Activated T-helper 2 cell treated with anti-CD3 and anti-CD28 coated beads, Interferon-gamma antibody, Interleukin-2, Interleukin-4, amounts not matched to agents 10 μg/mL and 5 μg/mL and 100 μg/mL, durations not matched to agents 14 hours and 24 hours and 36 hours (primary cell): Measurements from ENCODE around the gene RECQL5. TPM values are rescaled to one million over a fixed set of nuclear protein-coding genes. Genes with fewer than 3 reads are reported as not detected.
"Not testable (repeated sequence)": the region's sequence is repeated elsewhere in the genome, so short reads cannot be mapped to it uniquely, and the experiment has no call there.

Experiments used
- DNase-seq: peaks from one replicate; pipeline ENCODE4 v3.0.0; 2021; ENCODE audit warnings: low spot score
- H3K27ac Mint-ChIP-seq: one replicate; pipeline ENCODE4 v1.8.0; 2021; ENCODE audit warnings: mixed read lengths
- H3K27me3 Mint-ChIP-seq: one replicate; pipeline ENCODE4 v1.8.0; 2021; ENCODE audit warnings: low read depth, mixed read lengths
- H3K36me3 Mint-ChIP-seq: one replicate; pipeline ENCODE4 v1.8.0; 2021; ENCODE audit warnings: low read depth, mixed read lengths
- H3K4me1 Mint-ChIP-seq: one replicate; pipeline ENCODE4 v1.8.0; 2021; ENCODE audit warnings: low read depth, mixed read lengths
- H3K4me3 Mint-ChIP-seq: one replicate; pipeline ENCODE4 v1.8.0; 2021; ENCODE audit warnings: low read depth, mild to moderate bottlenecking, moderate library complexity, mixed read lengths
- H3K9me3 Mint-ChIP-seq: one replicate; pipeline ENCODE4 v1.8.0; 2021; ENCODE audit warnings: mixed read lengths
- intact Hi-C: fragments of 100-400 bp; cut with micrococcal nuclease; formaldehyde crosslinking; loops from one replicate; pipeline ENCODE4 v1.15.1; 2023
- total RNA-seq: library from RNA; stranded (reverse); gene quantifications from 2 replicates; pipeline ENCODE4 v1.2.3, GENCODE V29; 2022

RECQL5 gene
- total RNA-seq, 1 donor from 2014 or later, result 33.3 TPM

DNA sequence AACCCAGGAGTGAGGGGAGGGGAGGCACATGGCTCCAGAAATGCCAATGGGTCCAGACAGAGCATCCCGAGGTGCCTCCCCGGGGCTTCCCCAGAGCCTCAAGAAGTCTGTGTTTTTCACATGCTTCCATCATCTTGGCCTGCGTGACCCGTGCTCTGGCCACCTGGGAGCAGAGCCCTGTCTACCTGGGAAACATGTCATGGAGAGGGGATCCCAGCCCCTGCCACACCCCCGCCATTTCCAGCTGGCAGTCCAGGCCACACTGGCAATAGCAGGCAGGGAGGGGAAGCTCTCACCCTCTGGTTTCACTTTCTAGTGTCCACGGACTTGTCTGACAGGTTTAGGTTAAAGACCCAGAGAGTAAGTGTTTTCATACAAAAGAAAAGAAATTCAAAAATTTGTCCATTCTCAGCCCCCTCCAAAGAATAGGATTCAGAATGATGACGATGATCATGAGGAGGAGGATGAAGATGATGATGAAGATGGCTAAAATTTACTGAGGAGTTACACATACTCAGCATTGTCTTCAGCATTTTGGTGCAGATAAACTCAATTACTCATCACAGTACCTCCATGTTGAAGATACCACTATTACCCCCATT, 24.7 kb downstream of the RECQL5 start:
- no peaks in the 10 kb centered on the region for H3K27me3 Mint-ChIP-seq
- H3K9me3 Mint-ChIP-seq, result no peaks in the 10 kb centered on the region
- H3K36me3 Mint-ChIP-seq, result no peaks in the 10 kb centered on the region
- H3K4me1 Mint-ChIP-seq, result peaks cover 7% of the 10 kb centered on the region
- intact Hi-C loops, result no loop called here
- H3K4me3 Mint-ChIP-seq, result no peak overlapping the region
- DNase-seq, result no peak
- no peak overlapping the region for H3K27ac Mint-ChIP-seq

DNA sequence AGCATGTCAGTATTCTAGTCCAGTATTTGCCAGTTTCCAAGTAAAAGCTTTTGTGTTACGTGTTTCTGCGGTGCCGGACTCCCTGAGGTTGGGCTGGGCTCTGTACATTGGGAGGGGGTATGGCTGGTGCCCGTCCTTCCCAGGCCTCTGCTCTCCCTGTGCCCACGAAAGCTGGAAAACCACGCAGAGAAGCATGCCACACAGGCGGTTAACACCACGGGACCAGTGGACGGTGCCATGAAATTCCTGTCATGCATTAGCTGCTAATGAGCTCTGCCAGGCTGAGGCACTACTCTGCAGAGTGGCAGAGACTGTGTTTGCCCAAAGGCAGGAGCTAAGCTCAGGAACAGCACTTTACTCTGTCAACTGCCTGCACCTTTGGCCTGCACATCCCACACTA, 25.6 kb downstream of the RECQL5 start:
- Mint-ChIP-seq H3K4me3 (no peak overlapping the region), H3K4me1 (peaks cover 7% of the 10 kb centered on the region), H3K27ac (no peak overlapping the region), H3K27me3 (no peaks in the 10 kb centered on the region), H3K9me3 (no peaks in the 10 kb centered on the region), H3K36me3 (no peaks in the 10 kb centered on the region)
- no peak for DNase-seq
- intact Hi-C loops, result no loop called here

DNA sequence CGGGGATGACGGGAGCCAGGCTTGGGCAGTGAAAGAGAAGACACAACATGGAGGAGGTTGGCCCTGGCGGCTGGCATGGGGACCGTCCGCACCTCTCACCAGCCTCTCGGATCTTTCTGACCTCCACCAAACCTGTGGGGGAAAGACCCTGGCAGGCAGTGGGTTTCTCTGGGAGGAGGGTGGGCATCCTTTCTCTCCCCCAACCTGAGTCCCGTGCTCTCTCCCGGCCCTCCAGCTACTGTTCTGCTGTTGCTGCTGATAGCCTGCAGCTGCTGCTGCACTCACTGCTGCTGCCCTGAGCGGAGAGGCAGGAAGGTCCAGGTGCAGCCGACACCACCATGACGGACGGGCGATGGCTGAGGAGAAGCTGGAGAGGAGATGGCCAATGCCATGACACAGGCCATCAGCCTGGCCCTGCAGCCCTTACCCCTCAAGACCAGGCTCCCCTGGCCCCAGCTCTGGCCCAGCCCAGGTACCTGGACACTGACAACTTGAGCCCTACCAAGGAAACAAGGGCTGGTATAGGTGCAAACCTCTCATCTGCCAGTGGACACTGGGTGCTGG, 26.3 kb downstream of the RECQL5 start:
- Mint-ChIP-seq H3K36me3 (no peaks in the 10 kb centered on the region), H3K27me3 (no peaks in the 10 kb centered on the region), H3K4me3 (no peak overlapping the region), H3K9me3 (no peaks in the 10 kb centered on the region), H3K4me1 (peaks cover under 1% of the 10 kb centered on the region), H3K27ac (no peak overlapping the region)
- DNase-seq, result no peak
- intact Hi-C loops, result no loop called here

DNA sequence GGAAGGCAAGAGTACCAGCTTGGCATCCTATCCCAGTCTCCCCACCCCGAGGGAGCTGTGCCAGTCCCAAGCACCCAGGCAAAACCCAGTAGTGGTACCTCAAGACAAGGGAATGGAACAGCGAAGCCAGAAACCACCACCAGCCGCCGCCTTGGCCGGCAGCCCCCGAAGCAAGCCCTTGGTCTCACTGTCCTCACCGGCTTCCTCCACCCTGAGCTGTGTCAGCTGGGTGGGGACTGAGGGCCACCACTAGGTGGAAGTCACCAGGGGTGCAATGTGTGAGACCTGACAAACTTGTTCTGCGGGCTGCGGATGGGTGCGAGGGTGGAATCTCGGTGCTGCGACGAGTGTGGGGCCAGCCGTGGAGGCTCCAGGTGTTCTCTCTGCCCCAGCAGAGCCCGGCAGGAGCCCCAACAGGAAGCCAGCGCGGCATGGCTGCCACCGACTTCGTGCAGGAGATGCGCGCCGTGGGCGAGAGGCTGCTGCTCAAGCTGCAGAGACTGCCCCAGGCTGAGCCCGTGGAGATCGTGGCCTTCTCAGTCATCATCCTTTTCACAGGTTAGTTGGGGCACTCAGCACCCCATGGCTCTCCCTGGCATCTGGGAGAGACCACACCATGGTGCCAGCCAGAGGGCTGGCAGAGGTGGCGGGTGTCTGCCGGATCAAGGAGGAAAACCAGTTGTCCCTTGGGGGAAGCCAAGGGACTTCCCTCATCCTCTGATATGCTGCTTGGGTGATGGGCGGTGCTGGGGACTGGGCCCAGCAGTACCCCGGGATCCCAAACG, 27.0 kb downstream of the RECQL5 start:
- H3K27ac Mint-ChIP-seq, result no peak overlapping the region
- DNase-seq, result no peak
- no peaks in the 10 kb centered on the region for H3K36me3 Mint-ChIP-seq
- no peaks in the 10 kb centered on the region for H3K27me3 Mint-ChIP-seq
- H3K4me3 Mint-ChIP-seq, result no peak overlapping the region
- intact Hi-C loops, result no loop called here
- H3K9me3 Mint-ChIP-seq, result no peaks in the 10 kb centered on the region
- H3K4me1 Mint-ChIP-seq, result no peaks in the 10 kb centered on the region

DNA sequence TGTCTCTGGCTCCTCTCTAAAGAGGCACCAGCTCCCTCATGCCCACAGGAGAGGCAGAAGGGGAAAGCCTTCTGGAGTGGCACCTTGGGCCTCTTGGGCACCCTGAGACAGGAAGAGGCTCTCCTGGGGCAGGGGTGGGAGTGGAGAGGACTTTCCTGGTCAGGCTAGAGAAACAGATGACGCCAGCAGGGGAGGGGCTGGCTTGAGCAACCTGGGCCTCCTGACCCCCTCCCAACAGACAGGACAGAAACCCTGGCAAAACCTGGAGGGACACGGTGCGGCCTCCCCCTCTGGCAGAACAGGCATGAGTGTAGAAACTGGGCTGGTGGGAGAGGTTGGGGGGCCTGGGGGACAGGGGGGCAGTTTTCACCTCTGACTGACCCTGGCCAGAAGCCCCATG, 27.6 kb downstream of the RECQL5 start:
- DNase-seq, result no peak
- H3K36me3 Mint-ChIP-seq, result no peaks in the 10 kb centered on the region
- no peak overlapping the region for H3K27ac Mint-ChIP-seq
- H3K9me3 Mint-ChIP-seq, result no peaks in the 10 kb centered on the region
- H3K4me1 Mint-ChIP-seq, result no peaks in the 10 kb centered on the region
- no peak overlapping the region for H3K4me3 Mint-ChIP-seq
- intact Hi-C loops, result no loop called here
- no peaks in the 10 kb centered on the region for H3K27me3 Mint-ChIP-seq

DNA sequence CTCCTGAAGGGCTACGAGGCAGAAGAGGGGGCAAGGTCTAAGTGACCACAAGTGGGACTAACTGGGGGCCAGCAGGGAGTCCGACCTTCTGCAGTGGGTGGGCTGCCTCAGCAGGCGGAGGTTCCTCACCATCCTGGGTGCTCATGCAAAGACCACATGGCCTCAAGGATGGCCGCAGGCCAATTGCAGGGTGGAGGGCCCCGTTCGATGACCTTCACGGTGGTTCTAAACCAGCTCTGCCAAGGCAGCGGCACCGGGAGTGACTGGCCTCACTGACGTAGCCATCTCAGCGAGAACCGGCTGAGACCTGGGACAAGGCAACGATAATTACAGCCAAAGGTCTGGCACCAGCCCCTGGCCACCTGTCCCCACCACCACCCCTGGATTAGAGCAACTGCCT, 28.1 kb downstream of the RECQL5 start:
- no peak for DNase-seq
- H3K27me3 Mint-ChIP-seq, result no peaks in the 10 kb centered on the region
- intact Hi-C loops, result no loop called here
- H3K4me3 Mint-ChIP-seq, result no peak overlapping the region
- peaks cover under 1% of the 10 kb centered on the region for H3K4me1 Mint-ChIP-seq
- no peaks in the 10 kb centered on the region for H3K36me3 Mint-ChIP-seq
- H3K27ac Mint-ChIP-seq, result no peak overlapping the region
- no peaks in the 10 kb centered on the region for H3K9me3 Mint-ChIP-seq

DNA sequence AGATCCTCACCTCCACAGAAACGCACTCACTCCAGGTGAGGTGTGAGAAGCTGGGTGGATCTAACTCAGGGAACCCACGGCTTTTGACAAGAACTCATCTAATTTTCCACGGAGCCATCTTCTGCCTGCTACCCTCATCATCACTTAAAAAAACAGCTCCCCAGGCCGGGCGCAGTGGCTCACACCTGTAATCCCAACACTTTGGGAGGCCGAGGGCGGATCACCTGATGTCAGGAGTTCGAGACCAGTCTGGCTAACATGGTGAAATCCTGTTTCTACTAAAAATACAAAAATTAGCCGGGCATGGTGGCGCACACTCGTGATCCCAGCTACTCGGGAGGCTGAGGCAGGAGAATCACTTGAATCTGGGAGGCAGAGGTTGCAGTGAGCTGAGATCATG, 28.9 kb downstream of the RECQL5 start:
- H3K36me3 Mint-ChIP-seq, intact Hi-C loops, DNase-seq, H3K27me3 Mint-ChIP-seq, H3K4me3 Mint-ChIP-seq, H3K27ac Mint-ChIP-seq, H3K4me1 Mint-ChIP-seq, H3K9me3 Mint-ChIP-seq: not testable (repeated sequence)

DNA sequence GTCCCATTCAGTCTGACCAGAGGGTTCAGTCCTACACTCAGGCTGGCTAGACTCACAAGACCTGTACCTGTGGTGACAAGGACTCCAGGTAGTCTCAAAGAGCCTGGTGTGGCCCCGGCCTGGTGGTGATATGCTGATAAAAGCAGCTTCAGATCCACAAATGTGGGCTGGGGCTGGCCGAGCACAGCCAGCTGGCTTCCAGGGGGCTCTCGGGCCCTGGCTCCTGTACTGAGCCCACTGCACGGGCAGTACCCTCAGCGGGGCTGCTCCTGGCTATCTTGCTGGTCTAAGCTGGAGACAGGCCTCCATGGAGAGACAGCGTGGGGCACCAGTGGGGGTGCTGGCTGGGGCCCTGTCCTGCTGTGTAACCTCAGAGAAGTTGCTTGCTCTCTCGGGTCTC, 29.4 kb downstream of the RECQL5 start:
- DNase-seq, result no peak
- H3K4me1 Mint-ChIP-seq, result peaks cover 2% of the 10 kb centered on the region
- intact Hi-C loops, result no loop called here

DNA sequence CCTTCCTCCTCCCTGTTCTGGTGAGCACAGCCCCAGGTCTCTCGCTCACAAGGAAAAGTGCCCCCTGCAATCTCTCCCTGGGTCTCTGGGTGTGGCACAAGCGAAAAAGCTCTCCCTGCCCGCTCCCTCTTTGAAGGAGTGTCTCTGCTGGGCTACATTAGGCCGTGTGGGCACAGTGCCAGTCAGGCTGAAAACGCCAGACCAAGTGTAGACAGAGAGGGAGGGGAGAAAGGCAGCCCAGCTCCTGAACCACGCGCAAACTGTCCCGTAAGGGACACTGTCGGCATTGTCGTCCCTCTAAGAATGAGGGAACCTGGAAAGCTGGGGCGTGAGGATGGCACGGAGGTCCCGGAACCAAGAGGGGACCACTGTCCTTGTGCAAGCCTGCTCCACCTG, 29.8 kb downstream of the RECQL5 start:
- Mint-ChIP-seq H3K36me3 (no peaks in the 10 kb centered on the region), H3K4me3 (no peak overlapping the region), H3K27ac (no peak overlapping the region), H3K9me3 (no peaks in the 10 kb centered on the region), H3K4me1 (peaks cover 2% of the 10 kb centered on the region), H3K27me3 (no peaks in the 10 kb centered on the region)
- DNase-seq, result no peak
- intact Hi-C loops, result no loop called here

More for the DNA sequence above, 29.4 kb downstream of the RECQL5 start:
- Mint-ChIP-seq H3K27ac (no peak overlapping the region), H3K4me3 (no peak overlapping the region), H3K27me3 (no peaks in the 10 kb centered on the region), H3K9me3 (no peaks in the 10 kb centered on the region), H3K36me3 (no peaks in the 10 kb centered on the region)

DNA sequence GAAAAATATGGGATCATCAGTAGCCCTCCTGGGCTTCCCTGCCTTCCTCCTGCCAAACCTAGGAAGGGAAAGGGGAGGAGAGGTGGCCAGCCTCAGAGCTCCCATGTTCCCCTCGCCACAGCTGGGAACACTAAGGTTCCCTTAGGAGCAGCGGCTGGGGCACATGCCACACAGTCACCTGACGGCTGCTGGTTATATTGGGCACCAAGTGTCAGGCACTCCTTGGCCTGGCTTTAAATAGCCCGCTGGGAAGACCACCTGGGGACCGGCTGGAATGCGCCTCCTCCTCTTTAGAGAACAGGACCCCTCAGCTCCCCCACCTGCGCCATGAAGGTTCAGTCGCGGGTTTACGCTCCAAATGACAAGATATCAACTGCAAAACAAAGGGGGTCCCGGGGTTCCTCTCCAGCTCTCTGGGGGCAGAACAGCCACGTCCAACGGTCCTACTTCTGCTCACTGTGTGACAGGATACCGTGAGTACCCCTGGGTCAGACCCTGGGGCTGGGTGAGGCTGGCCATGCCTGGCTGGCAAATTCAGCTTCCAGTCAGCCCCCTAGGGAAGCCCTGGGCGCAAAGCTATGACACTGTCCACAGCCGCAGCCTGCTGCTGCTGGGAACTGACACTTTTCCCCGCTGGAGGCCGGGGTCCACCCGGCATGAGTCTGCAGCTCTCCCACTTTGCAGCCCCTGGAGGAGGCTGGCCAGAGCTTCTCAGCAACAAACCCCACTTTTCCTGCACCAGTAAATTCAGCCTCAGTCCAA, 30.4 kb downstream of the RECQL5 start:
- Mint-ChIP-seq H3K27me3 (no peaks in the 10 kb centered on the region), H3K27ac (no peak overlapping the region), H3K4me3 (no peak overlapping the region), H3K9me3 (no peaks in the 10 kb centered on the region), H3K4me1 (peaks cover 2% of the 10 kb centered on the region), H3K36me3 (no peaks in the 10 kb centered on the region)
- intact Hi-C loops, result no loop called here
- no peak for DNase-seq

DNA sequence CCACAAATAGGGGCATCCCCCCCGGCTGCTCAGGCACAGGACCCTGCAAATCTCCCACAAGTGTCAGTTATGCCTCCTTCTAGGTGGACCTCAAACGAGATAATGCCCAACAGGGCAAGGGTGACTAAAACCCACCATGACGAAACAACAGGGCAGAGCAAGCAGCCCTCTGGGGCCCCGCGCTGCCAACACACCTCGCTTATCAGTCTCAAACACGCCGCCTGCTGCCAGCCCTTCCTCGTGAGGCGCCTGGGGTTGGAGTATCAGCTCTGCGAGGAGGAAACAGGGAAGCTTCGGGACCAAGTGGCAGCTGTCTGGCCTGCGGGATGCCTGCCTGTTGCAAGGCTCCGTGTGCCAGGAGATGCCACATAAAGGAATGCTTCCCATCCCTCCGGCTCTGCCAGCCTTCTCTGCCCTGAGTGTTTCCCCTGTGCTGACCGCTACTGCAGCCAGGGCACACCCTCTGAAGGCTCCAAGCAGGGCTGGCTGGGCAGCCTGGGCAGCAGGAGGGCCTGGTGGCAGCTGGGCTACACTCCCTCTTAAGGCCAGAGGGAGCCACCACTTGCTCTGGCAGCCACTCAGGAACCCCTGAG, 31.2 kb downstream of the RECQL5 start:
- no peak for DNase-seq
- peaks cover 2% of the 10 kb centered on the region for H3K4me1 Mint-ChIP-seq
- H3K9me3 Mint-ChIP-seq, result no peaks in the 10 kb centered on the region
- H3K4me3 Mint-ChIP-seq, result no peak overlapping the region
- H3K36me3 Mint-ChIP-seq, result no peaks in the 10 kb centered on the region
- no peaks in the 10 kb centered on the region for H3K27me3 Mint-ChIP-seq
- intact Hi-C loops, result no loop called here
- H3K27ac Mint-ChIP-seq, result no peak overlapping the region

DNA sequence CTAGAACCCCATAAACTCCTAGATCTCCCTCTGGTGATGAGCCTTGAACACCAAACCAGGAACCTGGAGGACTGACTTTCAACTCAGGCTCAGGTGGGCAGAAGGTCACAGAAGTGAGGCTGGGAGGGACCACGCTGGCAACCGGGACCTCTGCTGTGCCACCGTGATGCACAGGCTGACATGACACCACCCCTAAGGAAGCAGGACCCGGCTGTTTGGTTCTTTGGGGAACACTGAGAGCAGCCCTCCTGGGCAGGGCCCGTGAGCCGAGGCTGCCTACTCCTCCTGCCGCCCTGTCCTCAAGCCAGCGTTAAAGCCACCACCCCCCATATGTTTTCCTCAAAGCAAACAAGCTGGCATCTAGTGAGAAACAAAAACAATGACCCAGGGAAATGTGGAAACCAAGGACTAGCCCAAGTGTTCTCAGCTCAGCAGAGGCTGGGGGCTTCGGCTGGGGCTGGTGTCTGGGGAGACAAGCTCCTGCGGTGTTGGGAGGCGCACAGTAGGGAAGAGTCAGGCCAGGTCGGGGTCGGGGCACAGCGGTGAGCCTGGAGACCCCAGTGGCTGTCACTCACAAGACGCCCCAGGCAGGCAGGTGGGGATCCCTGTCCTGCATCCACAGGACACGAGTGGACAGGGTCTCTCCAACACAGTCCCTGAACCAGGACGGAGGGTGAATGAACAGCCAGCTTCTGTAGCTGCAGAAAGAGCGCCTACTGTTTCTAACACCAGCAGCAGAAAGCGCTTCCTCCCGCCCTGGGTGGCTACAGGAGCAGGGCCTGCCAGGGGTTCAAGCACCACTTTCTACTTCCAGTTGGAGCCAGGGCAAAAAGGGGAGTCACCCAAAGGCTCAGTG, 32.0 kb downstream of the RECQL5 start:
- H3K36me3 Mint-ChIP-seq, result no peaks in the 10 kb centered on the region

More for the DNA sequence above, 32.0 kb downstream of the RECQL5 start:
- no peak overlapping the region for H3K27ac Mint-ChIP-seq
- intact Hi-C loops, result no loop called here
- peaks cover 2% of the 10 kb centered on the region for H3K4me1 Mint-ChIP-seq
- H3K27me3 Mint-ChIP-seq, result no peaks in the 10 kb centered on the region
- H3K9me3 Mint-ChIP-seq, result no peaks in the 10 kb centered on the region
- DNase-seq, result no peak
- no peak overlapping the region for H3K4me3 Mint-ChIP-seq
